OCI-LY7 (cell line): ENCODE results near the gene PCDH9. TPM values are rescaled to one million over a fixed set of nuclear protein-coding genes. Genes with fewer than 3 reads are reported as not detected.

Experiments used
- BruUV-seq: library from RNA; stranded (reverse); fragments of 400-500 nt; replicated peaks from 2 replicates; lab custom pipeline; 2021; lab: Mats Ljungman, UMichigan
- CTCF ChIA-PET: fragments of 300-600 bp; sonication (Branson Sonifier 250); formaldehyde crosslinking; loops from one replicate; lab custom pipeline; 2022; ENCODE audit warnings: antibody characterized with exemption; ENCODE audit not compliant: unreplicated experiment; lab: Charles Lee
- POLR2A ChIA-PET: fragments of 300-600 bp; sonication (Branson Sonifier 250); formaldehyde crosslinking; loops from one replicate; lab custom pipeline; 2022; ENCODE audit warnings: antibody characterized with exemption; lab: Charles Lee
- DNase-seq: peaks from one replicate; pipeline ENCODE4 v3.0.0-alpha.2; 2015; ENCODE audit warnings: low spot score
- H2AFZ ChIP-seq: fragments of 200-600 bp; sonication (generic), shearing (Covaris generic); 2 replicates; pipeline ENCODE4 v1.6.1; 2014; ENCODE audit warnings: mild to moderate bottlenecking, antibody characterized with exemption, low read length, moderate library complexity
- H3K27ac ChIP-seq: fragments of 200-600 bp; sonication (generic); 2 replicates; pipeline ENCODE4 v1.5.1; 2014; ENCODE audit warnings: mixed run types, low read depth, mild to moderate bottlenecking, moderate library complexity, low read length, inconsistent platforms; ENCODE audit not compliant: poor library complexity, severe bottlenecking
- H3K36me3 ChIP-seq: fragments of 200-600 bp; sonication (generic); 2 replicates; pipeline ENCODE4 v1.6.1; 2014; ENCODE audit warnings: mild to moderate bottlenecking, antibody characterized with exemption, low read length, moderate library complexity, mixed read lengths; ENCODE audit not compliant: insufficient read depth
- H3K4me1 ChIP-seq: fragments of 200-600 bp; sonication (generic); 2 replicates; pipeline ENCODE4 v1.5.1; 2014; ENCODE audit warnings: mild to moderate bottlenecking, low read length; ENCODE audit not compliant: insufficient read depth, poor library complexity, severe bottlenecking
- H3K4me2 ChIP-seq: fragments of 200-600 bp; sonication (generic); 2 replicates; pipeline ENCODE4 v1.6.1; 2014; ENCODE audit warnings: mild to moderate bottlenecking, low read length
- H3K4me3 ChIP-seq: fragments of 200-600 bp; sonication (generic); 2 replicates; pipeline ENCODE4 v1.5.1; 2014; ENCODE audit warnings: mild to moderate bottlenecking, low read depth, low read length; ENCODE audit not compliant: poor library complexity, severe bottlenecking
- H3K79me2 ChIP-seq: fragments of 200-600 bp; sonication (generic); 2 replicates; pipeline ENCODE4 v1.6.1; 2016; ENCODE audit warnings: low read depth, mild to moderate bottlenecking, low read length, moderate library complexity, mixed read lengths; ENCODE audit not compliant: insufficient read depth
- H3K9me2 ChIP-seq: fragments of 200-600 bp; sonication (generic); 2 replicates; pipeline ENCODE4 v1.6.1; 2016; ENCODE audit warnings: mild to moderate bottlenecking, low read length, mixed read lengths; ENCODE audit not compliant: insufficient read depth
- H3K9me3 ChIP-seq: fragments of 200-600 bp; sonication (generic); 2 replicates; pipeline ENCODE4 v1.6.1; 2014; ENCODE audit warnings: mild to moderate bottlenecking, mixed run types, low read length, mixed read lengths
- H4K20me1 ChIP-seq: fragments of 200-600 bp; sonication (generic); 2 replicates; pipeline ENCODE4 v1.6.1; 2014; ENCODE audit warnings: mild to moderate bottlenecking, antibody characterized with exemption, low read length, moderate library complexity, mixed read lengths; ENCODE audit not compliant: insufficient read depth
- EZH2phosphoT487 ChIP-seq: fragments of 200-600 bp; sonication (generic); IDR thresholded peaks from 2 replicates; pipeline ENCODE4 v1.6.1; 2018; ENCODE audit warnings: low read depth, borderline replicate concordance, mild to moderate bottlenecking, mixed run types, antibody characterized with exemption, low read length, moderate library complexity, mixed read lengths
- intact Hi-C: fragments of 100-400 bp; cut with micrococcal nuclease; formaldehyde crosslinking; loops from one replicate; pipeline ENCODE4 v1.10.0; 2022; ENCODE audit not compliant: unreplicated experiment
- total RNA-seq, 2 experiments: library from RNA; depleted of rRNA in 1 of 2; stranded (reverse); fragments of >200 nt in 1 of 2; shearing (Covaris generic) in 1 of 2; gene quantifications; 2 replicates each; pipeline ENCODE4 v1.2.3, GENCODE V29; 2014 to 2022
- TF ChIP-seq, protein P1 (sequence below): fragments of 200-600 bp; sonication (generic); conservative IDR thresholded peaks from 2 replicates; pipeline ENCODE4 v1.5.1; 2014; ENCODE audit warnings: mild to moderate bottlenecking, antibody characterized with exemption, low read length, moderate library complexity, mixed read lengths

PCDH9 gene
- total RNA-seq, 2 experiments from 2014 or later, result 20.1 to 26.0 TPM

GRCh38 chr13:67118277-67118676, 111.9 kb downstream of the PCDH9 start:
- Histone ChIP-seq H4K20me1 (no peaks in the 10 kb centered on the region), H2AFZ (no peak overlapping the region; the same call in 1 of the 2 replicates), H3K4me2 (no peak overlapping the region), H3K79me2 (no peaks in the 10 kb centered on the region), H3K4me1 (peaks cover 4% of the 10 kb centered on the region), H3K9me2 (no peaks in the 10 kb centered on the region), H3K27ac (no peak overlapping the region), H3K36me3 (no peaks in the 10 kb centered on the region), H3K9me3 (no peaks in the 10 kb centered on the region), H3K4me3 (no peak overlapping the region)
- no peak for TF ChIP-seq EZH2phosphoT487
- TF ChIP-seq, protein P1, sequence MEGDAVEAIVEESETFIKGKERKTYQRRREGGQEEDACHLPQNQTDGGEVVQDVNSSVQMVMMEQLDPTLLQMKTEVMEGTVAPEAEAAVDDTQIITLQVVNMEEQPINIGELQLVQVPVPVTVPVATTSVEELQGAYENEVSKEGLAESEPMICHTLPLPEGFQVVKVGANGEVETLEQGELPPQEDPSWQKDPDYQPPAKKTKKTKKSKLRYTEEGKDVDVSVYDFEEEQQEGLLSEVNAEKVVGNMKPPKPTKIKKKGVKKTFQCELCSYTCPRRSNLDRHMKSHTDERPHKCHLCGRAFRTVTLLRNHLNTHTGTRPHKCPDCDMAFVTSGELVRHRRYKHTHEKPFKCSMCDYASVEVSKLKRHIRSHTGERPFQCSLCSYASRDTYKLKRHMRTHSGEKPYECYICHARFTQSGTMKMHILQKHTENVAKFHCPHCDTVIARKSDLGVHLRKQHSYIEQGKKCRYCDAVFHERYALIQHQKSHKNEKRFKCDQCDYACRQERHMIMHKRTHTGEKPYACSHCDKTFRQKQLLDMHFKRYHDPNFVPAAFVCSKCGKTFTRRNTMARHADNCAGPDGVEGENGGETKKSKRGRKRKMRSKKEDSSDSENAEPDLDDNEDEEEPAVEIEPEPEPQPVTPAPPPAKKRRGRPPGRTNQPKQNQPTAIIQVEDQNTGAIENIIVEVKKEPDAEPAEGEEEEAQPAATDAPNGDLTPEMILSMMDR, result no peak
- DNase-seq, result no peak
- POLR2A ChIA-PET, result interaction anchor here (1.0 to 1.6 kb wide), 3 partner anchors 9 to 61 kb away, joined by 3 to 4 read pairs (median 3); no protein-coding TSS in a partner anchor
- intact Hi-C loops, result no loop called here
- no TSS peak for BruUV-seq
- CTCF ChIA-PET, result no interaction called here

GRCh38 chr13:67117010-67117550, 113.1 kb downstream of the PCDH9 start:
- Histone ChIP-seq H3K4me3 (no peak overlapping the region), H3K79me2 (no peaks in the 10 kb centered on the region), H3K36me3 (no peaks in the 10 kb centered on the region), H2AFZ (no peak overlapping the region), H4K20me1 (no peaks in the 10 kb centered on the region), H3K27ac (no peak overlapping the region), H3K4me2 (no peak overlapping the region), H3K9me3 (no peaks in the 10 kb centered on the region), H3K4me1 (no peaks in the 10 kb centered on the region), H3K9me2 (no peaks in the 10 kb centered on the region)
- no peak for DNase-seq
- TF ChIP-seq EZH2phosphoT487, result no peak
- TF ChIP-seq, protein P1, result no peak
- no TSS peak for BruUV-seq
- POLR2A ChIA-PET, result interaction anchor here (0.5 to 1.6 kb wide), 5 partner anchors 7 to 1002 kb away, joined by 3 to 4 read pairs (median 3); no protein-coding TSS in a partner anchor
- CTCF ChIA-PET, result no interaction called here
- intact Hi-C loops, result no loop called here

DNA sequence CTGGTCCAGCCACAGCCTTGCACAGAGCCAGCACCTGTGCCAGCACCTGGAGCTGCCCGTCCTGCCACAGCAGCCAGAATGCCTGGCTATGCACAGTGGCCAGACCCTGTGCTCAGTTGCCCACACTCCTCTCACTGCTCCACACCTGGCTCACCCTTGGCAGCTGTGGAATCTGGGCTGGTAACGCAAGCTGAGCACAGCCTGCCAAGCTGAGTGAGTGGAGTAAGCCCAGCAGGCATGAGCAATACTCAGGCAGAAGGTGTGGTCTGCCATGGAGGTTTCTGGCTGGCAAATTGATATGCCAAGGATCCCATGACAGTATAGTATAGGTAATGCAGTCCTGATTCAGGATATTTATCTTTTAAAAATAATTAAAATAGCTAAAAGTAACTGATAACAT, 122.2 kb downstream of the PCDH9 start:
- ChIA-PET POLR2A (interaction anchor here (1.0 kb wide), 1 partner anchor 15 kb away, joined by 3 read pairs; no protein-coding TSS in a partner anchor), CTCF (no interaction called here)
- TF ChIP-seq, protein P1, result no peak
- TF ChIP-seq EZH2phosphoT487, result no peak
- intact Hi-C loops, result no loop called here
- H2AFZ ChIP-seq, result no peak overlapping the region
- peaks cover 4% of the 10 kb centered on the region for H3K4me1 ChIP-seq
- no peak overlapping the region for H3K4me2 ChIP-seq
- no TSS peak for BruUV-seq
- H3K36me3 ChIP-seq, result peaks cover 3% of the 10 kb centered on the region; the same call in 1 of the 2 replicates
- no peak overlapping the region for H3K4me3 ChIP-seq
- H3K27ac ChIP-seq, result no peak overlapping the region
- H4K20me1 ChIP-seq, result no peaks in the 10 kb centered on the region
- no peaks in the 10 kb centered on the region for H3K79me2 ChIP-seq
- peaks cover 23% of the 10 kb centered on the region; the same call in 1 of the 2 replicates for H3K9me3 ChIP-seq
- no peaks in the 10 kb centered on the region for H3K9me2 ChIP-seq
- DNase-seq, result no peak
